ENCODE results near the gene TBX21. TPM values are rescaled to one million over a fixed set of nuclear protein-coding genes. Genes with fewer than 3 reads are reported as not detected.

Gene TBX21
- not detected in 2 replicates for total RNA-seq

- no peaks in the 10 kb centered on the region for H3K36me3 ChIP-seq (ENCODE audit: control insufficient read depth, insufficient read depth, low read length)
- no peak for DNase-seq (ENCODE audit: low read depth)
- peak; percentile 28 for TF ChIP-seq CTCF (IDR thresholded peaks at IDR 0.05; ENCODE audit: insufficient read depth, low read length, poor library complexity, severe bottlenecking)
- H3K27me3 ChIP-seq (ENCODE audit: control insufficient read depth, insufficient read depth, low read length) = peaks cover 58% of the 10 kb centered on the region
- H3K4me3 ChIP-seq (ENCODE audit: low read depth, low read length) = peak within 1 kb of the TSS; percentile 18
Observed at GRCh38 chr17:47733047-47733673, at the start of gene TBX21. Gene TBX21, plus strand, starts transcription at chr17:47733236. Its CDS starts 219 bp downstream, at chr17:47733455.

- DNase-seq (ENCODE audit: low read depth) = no peak
- no peak for TF ChIP-seq CTCF (IDR thresholded peaks at IDR 0.05; ENCODE audit: insufficient read depth, low read length, poor library complexity, severe bottlenecking)
- H3K27me3 ChIP-seq (ENCODE audit: control insufficient read depth, insufficient read depth, low read length) = no peaks in the 10 kb centered on the region
- peaks cover 3% of the 10 kb centered on the region for H3K36me3 ChIP-seq (ENCODE audit: control insufficient read depth, insufficient read depth, low read length)
- H3K4me3 ChIP-seq (ENCODE audit: low read depth, low read length) = no peak overlapping the region
Observed at GRCh38 chr17:47684025-47684424, 49.0 kb upstream of the TBX21 start.

GRCh38 chr17:47684535-47685193, 48.4 kb upstream of the TBX21 start:
- Histone ChIP-seq H3K4me3 (ENCODE audit: low read depth, low read length) (no peak overlapping the region), H3K36me3 (ENCODE audit: control insufficient read depth, insufficient read depth, low read length) (peaks cover 3% of the 10 kb centered on the region), H3K27me3 (ENCODE audit: control insufficient read depth, insufficient read depth, low read length) (no peaks in the 10 kb centered on the region)
- no peak for DNase-seq (ENCODE audit: low read depth)
- TF ChIP-seq CTCF (IDR thresholded peaks at IDR 0.05; ENCODE audit: insufficient read depth, low read length, poor library complexity, severe bottlenecking) = no peak

GRCh38 chr17:47685556-47686275, 47.3 kb upstream of the TBX21 start:
- Histone ChIP-seq H3K27me3 (ENCODE audit: control insufficient read depth, insufficient read depth, low read length) (no peaks in the 10 kb centered on the region), H3K4me3 (ENCODE audit: low read depth, low read length) (no peak overlapping the region), H3K36me3 (ENCODE audit: control insufficient read depth, insufficient read depth, low read length) (peaks cover 3% of the 10 kb centered on the region)
- DNase-seq (ENCODE audit: low read depth) = no peak
- TF ChIP-seq CTCF (IDR thresholded peaks at IDR 0.05; ENCODE audit: insufficient read depth, low read length, poor library complexity, severe bottlenecking) = no peak

DNA sequence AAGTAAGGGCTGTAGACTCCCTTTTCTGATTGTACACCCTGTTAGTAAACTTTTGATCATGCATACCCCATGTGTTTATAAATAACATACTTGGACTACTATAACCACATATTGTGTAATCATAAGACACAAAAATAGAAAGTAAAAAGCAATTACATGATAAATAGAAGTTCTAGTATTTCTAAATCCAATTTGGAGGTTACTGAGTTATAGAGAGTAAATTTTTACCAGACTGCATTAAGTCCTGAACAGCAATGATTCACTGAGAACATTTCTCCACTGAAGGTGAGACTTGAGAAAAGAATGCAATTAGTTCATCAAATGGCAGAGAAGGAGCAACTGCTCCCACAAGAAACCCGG, 46.8 kb upstream of the TBX21 start:
- Histone ChIP-seq H3K27me3 (ENCODE audit: control insufficient read depth, insufficient read depth, low read length) (no peaks in the 10 kb centered on the region), H3K36me3 (ENCODE audit: control insufficient read depth, insufficient read depth, low read length) (peaks cover 3% of the 10 kb centered on the region), H3K4me3 (ENCODE audit: low read depth, low read length) (no peak overlapping the region)
- no peak for TF ChIP-seq CTCF (IDR thresholded peaks at IDR 0.05; ENCODE audit: insufficient read depth, low read length, poor library complexity, severe bottlenecking)
- DNase-seq (ENCODE audit: low read depth) = peak; percentile 60
